AML-193 (cell line): ENCODE results near the gene NUP42.

Experiments
- DNase-seq, 2 experiments: peaks; one replicate each; lab custom pipeline; 2025; lab: John Stamatoyannopoulos, UW

The NUP42 gene

GRCh38 chr7:23235813-23236221, 54.0 kb downstream of the NUP42 start:
- DNase-seq: no peak

DNA sequence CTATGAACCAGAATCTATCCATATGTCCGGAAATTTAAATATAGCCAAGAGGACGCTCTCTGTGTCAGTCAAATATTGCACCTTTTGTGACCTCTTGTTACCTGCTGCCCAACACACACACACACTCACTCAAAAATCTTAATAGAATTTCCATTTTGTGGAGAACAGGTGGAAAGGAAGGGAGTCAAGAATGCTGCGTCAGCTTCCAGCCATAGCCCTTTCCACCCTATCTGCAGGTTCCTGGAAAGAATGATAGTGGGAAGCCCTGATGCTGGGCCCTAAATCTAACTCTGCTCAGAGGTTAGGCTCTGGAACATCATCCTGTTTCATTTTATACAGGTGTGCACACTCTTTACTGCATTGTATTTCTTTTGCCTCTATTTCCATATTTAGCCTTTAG, 55.2 kb downstream of the NUP42 start:
- DNase-seq: no peak

DNA sequence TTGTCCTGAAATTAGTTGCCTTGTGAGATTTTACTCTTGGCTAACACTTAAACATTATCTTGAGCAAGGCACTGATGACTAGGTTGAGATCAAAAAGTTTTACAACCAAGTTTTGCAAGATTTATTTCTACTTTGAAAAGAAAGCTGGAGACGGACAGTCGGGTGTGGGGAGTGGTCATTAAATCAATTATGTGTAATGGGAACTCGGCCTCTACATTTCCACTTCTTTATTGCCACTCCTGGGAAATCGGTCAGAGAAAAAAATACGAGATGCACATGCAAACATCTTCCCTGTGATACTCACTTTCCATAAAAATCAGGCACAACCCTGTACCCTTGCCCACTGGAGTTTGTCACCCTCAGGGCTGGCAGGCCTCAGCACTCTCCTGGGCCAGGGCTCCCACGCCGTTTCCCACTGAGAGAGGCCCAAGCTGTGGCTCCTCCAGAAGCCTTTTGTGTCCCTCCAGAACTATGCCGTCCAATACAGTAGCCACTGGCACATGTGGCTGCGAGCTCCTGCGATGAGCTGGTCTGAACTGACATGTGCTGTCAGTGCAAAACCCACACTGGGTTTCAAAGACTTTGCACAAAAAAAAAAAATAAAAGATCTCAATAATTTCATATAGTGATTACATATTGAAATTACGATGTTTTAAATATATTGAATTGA, 57.3 kb downstream of the NUP42 start:
- no peak for DNase-seq

- no peak for DNase-seq
Observed at GRCh38 chr7:23239698-23240097, 57.9 kb downstream of the NUP42 start.

DNA sequence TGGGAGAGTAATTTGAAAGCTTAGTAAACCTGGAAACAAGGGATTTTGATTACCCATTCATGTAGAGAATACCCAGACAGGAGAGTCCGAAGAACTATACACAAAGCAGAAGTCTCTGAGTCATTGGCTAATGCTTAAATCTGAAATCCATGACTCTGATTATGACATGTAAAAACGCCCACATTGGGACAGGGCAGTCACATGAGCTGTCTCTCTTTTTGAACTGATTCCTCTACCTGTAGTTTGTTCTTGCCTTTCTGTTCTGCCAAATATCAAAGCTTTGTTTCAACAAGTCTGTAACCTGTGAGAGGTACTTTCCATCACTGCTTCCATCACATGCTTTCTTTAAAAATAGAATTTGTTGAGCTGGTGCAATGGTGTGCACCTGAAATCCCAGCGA, 60.5 kb downstream of the NUP42 start:
- no peak for DNase-seq

GRCh38 chr7:23242935-23243334, 61.1 kb downstream of the NUP42 start:
- no peak for DNase-seq

GRCh38 chr7:23246555-23246954, 64.7 kb downstream of the NUP42 start, which contains the start of gene GPNMB:
TSS of gene GPNMB (plus strand) at chr7:23246775. CDS start at chr7:23246858, 83 bp downstream.
- DNase-seq: no peak

GRCh38 chr7:23247046-23247602, 65.3 kb downstream of the NUP42 start:
- no peak for DNase-seq

DNA sequence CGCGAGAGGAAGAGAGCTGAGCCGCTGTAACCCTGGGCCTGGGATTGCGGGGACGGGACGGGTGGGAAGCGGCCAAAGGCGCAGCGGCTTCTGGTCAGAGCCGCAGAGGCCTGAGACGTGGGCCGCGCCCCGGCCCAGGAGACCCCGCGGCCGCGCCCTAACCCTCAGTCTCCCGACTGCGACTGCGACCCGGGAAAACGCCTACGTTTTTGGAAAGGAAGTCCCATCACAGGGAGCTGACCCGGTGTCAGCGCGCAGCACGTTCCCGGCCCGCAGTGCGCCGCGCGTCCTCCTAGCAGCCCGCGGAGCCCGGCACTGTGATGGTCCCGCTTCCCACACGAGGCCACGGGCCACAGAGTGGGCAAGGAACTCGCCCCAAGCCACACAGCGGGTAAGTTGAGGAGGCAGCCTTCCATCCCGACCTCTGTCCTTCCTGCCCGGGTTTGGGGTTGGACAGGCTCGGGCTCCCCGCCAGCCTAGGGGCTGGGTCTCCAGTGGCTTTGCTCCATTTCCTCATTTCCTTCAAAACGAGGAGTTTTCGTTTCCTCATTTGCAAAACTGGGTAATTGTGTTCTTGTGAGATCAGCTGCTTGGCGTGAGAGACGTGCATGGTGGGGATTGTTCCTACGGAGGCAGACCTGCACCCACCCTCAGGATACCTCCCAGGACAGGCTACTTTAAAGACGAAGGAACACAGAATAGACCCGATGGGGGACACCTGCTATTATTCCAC, 65.9 kb downstream of the NUP42 start:
- DNase-seq: no peak

GRCh38 chr7:23249486-23249885, 67.6 kb downstream of the NUP42 start:
- DNase-seq: no peak
